KMS-11 (cell line): ENCODE measurements around the gene CLN5.

ENCODE experiments used
- H2AFZ ChIP-seq: fragments of 200-600 bp; sonication (generic); 2 replicates; pipeline ENCODE4 v1.6.1; 2016; ENCODE audit warnings: antibody characterized with exemption, mixed run types, low read depth
- H3K27ac ChIP-seq: fragments of 200-600 bp; sonication (generic); 2 replicates; pipeline ENCODE4 v1.6.1; 2016; ENCODE audit warnings: mild to moderate bottlenecking, mixed run types
- H3K27me3 ChIP-seq: fragments of 200-600 bp; sonication (generic); 2 replicates; pipeline ENCODE4 v1.6.1; 2017; ENCODE audit warnings: mild to moderate bottlenecking, low read depth, mixed run types, moderate library complexity; ENCODE audit not compliant: insufficient read depth
- H3K36me3 ChIP-seq: fragments of 200-600 bp; sonication (generic); 2 replicates; pipeline ENCODE4 v1.6.1; 2017; ENCODE audit warnings: mild to moderate bottlenecking, mixed run types; ENCODE audit not compliant: insufficient read depth
- H3K4me1 ChIP-seq: fragments of 200-600 bp; sonication (generic); 2 replicates; pipeline ENCODE4 v1.6.1; 2016; ENCODE audit warnings: mild to moderate bottlenecking, low read depth, mixed run types; ENCODE audit not compliant: poor library complexity, severe bottlenecking
- H3K4me2 ChIP-seq: fragments of 200-600 bp; sonication (generic); 2 replicates; pipeline ENCODE4 v1.7.0; 2016; ENCODE audit warnings: mild to moderate bottlenecking, mixed run types
- H3K4me3 ChIP-seq: fragments of 200-600 bp; sonication (generic); IDR thresholded peaks from 2 replicates; pipeline ENCODE4 v1.6.1; 2017; ENCODE audit warnings: low read depth, low read length, mixed read lengths; ENCODE audit not compliant: insufficient read depth
- H3K79me2 ChIP-seq: fragments of 200-600 bp; sonication (generic); 2 replicates; pipeline ENCODE4 v1.6.1; 2016; ENCODE audit warnings: low read depth, mixed run types; ENCODE audit not compliant: insufficient read depth
- H3K9ac ChIP-seq: fragments of 200-600 bp; sonication (generic); 2 replicates; pipeline ENCODE4 v1.6.1; 2016; ENCODE audit warnings: mild to moderate bottlenecking, mixed run types
- H4K20me1 ChIP-seq: fragments of 200-600 bp; sonication (generic); 2 replicates; pipeline ENCODE4 v1.6.1; 2016; ENCODE audit warnings: mild to moderate bottlenecking, mixed run types; ENCODE audit not compliant: insufficient read depth
- CTCF ChIP-seq: fragments of 200-600 bp; sonication (generic); conservative IDR thresholded peaks from 2 replicates; pipeline ENCODE4 v1.6.1; 2017; ENCODE audit warnings: low read depth, mild to moderate bottlenecking, antibody characterized with exemption, low read length, moderate library complexity, mixed read lengths

The CLN5 gene

GRCh38 chr13:77026861-77027621 is 35.2 kb downstream of the CLN5 start, which contains the start of gene FBXL3:
FBXL3 (minus strand) TSS chr13:77027159; CDS start chr13:77021860, 5,299 bp downstream.
- Histone ChIP-seq H3K4me1 (peaks cover 31% of the 10 kb centered on the region), H3K9ac (peak within 1 kb of the TSS; percentile 94), H3K4me2 (peak within 1 kb of the TSS; percentile 74), H4K20me1 (peaks cover 5% of the 10 kb centered on the region), H3K36me3 (no peaks in the 10 kb centered on the region), H3K4me3 (no peak within 1 kb of the TSS), H3K27ac (peak within 1 kb of the TSS; percentile 95), H2AFZ (peak within 1 kb of the TSS; percentile 71), H3K79me2 (peaks cover 43% of the 10 kb centered on the region), H3K27me3 (no peaks in the 10 kb centered on the region)
- no peak for TF ChIP-seq CTCF

GRCh38 chr13:77028202-77028601 is 36.3 kb downstream of the CLN5 start:
- Histone ChIP-seq H3K4me3 (no peak overlapping the region), H3K9ac (no peak overlapping the region), H3K27me3 (no peaks in the 10 kb centered on the region), H3K4me2 (peak overlapping the region; percentile 74; the same call in 1 of the 2 replicates), H3K27ac (no peak overlapping the region), H3K36me3 (no peaks in the 10 kb centered on the region), H3K4me1 (peaks cover 28% of the 10 kb centered on the region), H2AFZ (no peak overlapping the region), H3K79me2 (peaks cover 31% of the 10 kb centered on the region), H4K20me1 (no peaks in the 10 kb centered on the region; the same call in 1 of the 2 replicates)
- TF ChIP-seq CTCF: no peak

- H3K27me3 ChIP-seq: no peaks in the 10 kb centered on the region
- no peak overlapping the region for H2AFZ ChIP-seq
- H3K4me2 ChIP-seq: no peak overlapping the region
- H4K20me1 ChIP-seq: no peaks in the 10 kb centered on the region; the same call in 1 of the 2 replicates
- peaks cover 19% of the 10 kb centered on the region for H3K79me2 ChIP-seq
- no peak overlapping the region for H3K27ac ChIP-seq
- H3K4me1 ChIP-seq: peaks cover 24% of the 10 kb centered on the region
- H3K4me3 ChIP-seq: no peak overlapping the region
- no peak overlapping the region for H3K9ac ChIP-seq
- no peak for TF ChIP-seq CTCF
- no peaks in the 10 kb centered on the region for H3K36me3 ChIP-seq
These were observed 37.6 kb downstream of the CLN5 start for GRCh38 chr13:77029436-77029835.

DNA sequence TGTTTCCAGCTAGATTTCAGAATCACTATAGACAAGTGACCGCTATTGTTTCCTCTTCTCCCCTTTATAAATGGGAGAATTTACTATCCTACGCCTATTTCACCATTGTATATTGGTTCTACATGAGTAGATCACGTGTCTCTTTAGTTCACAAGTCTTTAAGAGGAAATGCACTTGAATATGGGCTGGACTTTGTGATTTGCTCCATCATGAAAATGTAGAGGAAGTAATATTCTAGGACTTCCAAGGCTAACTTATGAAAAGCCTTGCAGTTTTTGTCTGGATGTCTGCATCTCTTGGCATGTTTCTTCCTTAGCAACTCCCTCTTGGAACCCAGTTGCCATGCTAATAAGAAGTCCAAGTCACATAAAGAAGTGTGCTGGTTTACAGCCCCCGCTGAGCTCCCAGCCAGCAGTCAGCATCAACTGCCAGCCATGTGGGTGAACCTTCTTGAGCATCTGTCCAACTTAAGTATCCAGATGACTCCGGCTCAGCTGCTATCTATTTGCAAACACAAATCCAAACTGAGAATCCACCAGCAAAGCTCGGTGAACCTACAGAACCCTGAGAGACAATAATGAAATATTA is 39.9 kb downstream of the CLN5 start:
- Histone ChIP-seq H3K4me3 (no peak overlapping the region), H3K9ac (no peak overlapping the region), H3K36me3 (no peaks in the 10 kb centered on the region), H3K4me1 (peaks cover 9% of the 10 kb centered on the region), H3K27me3 (no peaks in the 10 kb centered on the region), H2AFZ (no peak overlapping the region), H3K79me2 (no peaks in the 10 kb centered on the region), H3K4me2 (no peak overlapping the region), H3K27ac (no peak overlapping the region), H4K20me1 (no peaks in the 10 kb centered on the region)
- no peak for TF ChIP-seq CTCF
